GM18505 (cell line): Measurements from ENCODE around the gene HSPB6.

ENCODE experiments used
- ATAC-seq: cut with Tn5 transposase; IDR thresholded peaks from one replicate; pipeline ENCODE4 v1.9.1; 2021; ENCODE audit not compliant: unreplicated experiment
- POLR2A ChIP-seq: IDR thresholded peaks from 4 replicates; pipeline ENCODE4 v1.6.1; 2011; ENCODE audit warnings: borderline replicate concordance; ENCODE audit not compliant: insufficient read depth, insufficient read length; ENCODE audit errors: extremely low read depth

The HSPB6 gene

DNA sequence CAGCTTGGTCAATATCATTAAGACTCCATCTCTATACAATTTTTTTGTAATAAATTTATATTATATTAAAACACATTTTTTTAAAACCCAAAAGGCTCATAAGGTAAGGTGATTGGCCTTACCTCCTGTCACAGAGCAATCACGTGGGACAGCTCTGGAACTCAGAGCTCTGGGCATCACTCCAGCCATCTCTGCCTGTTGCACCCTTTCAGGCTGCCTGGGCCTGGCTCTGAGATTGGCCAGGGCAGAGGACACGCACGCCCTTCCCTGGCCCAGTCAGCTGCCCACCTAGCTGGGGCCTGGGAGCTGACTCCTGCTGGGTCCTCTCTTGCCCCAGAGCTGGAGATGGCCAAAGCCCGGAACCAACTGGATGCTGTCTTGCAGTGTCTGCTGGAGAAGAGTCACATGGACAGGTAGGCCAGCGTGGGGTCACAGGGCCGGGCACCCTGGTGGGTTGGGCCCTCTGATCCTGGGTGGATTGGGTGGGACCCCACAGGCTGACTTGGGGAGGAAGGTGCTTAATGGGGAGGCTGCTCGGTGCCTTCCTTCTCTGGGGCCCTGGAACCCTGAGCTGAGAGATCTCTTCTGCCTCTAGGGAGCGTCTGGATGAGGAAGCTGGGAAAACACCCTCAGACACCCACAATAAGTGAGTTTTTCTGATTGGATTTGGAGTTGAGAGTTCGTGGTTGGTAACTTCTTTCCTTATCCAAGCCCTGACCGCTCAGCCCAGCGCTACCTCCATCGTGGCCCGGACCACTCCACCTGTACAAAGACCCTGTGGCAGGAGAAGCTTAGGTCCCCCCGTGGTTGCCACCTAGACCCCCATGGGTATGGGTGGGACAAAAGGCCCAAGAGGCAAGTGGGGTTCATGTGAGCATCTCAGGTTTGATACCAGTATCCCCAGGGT lies 4.7 kb downstream of the HSPB6 start:
- ATAC-seq = no peak
- TF ChIP-seq POLR2A = no peak

DNA sequence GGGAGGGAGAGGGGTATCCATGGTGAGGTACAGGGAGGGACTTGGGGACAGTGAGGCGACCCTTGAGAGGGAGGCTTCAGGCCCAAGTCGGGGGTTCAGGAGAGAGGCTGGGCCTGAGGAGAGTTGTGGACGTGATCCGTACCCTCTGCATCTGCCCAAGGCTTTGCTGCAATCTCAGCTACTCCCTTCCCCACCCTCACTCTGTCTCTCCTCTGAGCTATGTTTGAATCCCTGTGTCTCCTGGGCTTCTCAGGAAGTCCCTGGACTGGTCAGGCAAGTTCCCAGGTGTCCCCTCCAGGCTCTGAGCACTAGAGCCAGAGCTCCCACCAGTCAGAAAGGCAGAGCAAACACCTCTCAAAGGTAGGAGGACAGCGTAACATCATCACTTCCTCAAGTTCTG lies 6.7 kb downstream of the HSPB6 start:
- ATAC-seq = no peak
- TF ChIP-seq POLR2A = no peak

DNA sequence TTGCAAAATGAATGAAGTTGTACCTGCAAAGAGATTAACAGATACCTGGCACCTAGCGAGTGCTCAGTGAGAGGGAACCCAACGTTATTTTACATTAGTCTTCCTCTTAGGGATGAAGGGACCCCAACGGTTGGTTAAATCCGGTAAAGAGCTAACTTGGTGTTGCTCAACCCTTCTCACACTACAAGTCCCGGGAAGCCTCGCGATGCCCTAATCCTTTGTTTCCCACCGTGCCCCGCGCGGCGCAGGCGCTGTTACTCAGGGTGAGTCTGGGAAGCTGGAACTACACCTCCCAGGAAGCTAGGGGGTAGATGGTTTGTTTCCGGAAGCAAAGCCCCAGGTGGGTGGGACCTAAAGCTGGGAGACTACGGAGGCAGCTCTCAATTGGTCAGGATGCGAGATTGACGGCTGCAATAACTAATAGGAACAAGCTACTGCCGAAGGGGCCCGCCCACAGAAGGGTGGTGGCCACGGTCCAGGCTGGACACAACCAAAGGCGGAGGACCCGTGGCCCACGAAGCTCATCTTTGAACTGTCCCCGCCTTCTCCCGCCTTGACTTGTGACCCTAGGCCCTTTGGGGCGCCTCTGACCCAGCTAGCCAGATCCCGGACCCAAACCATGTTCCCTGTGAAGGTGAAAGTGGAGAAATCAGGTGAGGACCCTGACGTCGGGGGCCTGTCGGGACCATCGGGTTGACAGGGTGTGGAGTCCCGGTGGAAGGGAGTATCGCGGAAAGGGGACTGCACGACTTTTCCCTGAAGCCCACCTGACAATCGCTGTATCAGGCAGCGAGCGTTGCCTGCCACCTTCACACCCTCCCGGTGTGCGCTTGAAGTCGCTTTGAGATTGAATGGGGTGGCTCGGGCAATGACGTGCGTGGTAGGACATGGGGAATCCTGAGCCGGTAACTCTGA lies 8.5 kb downstream of the HSPB6 start, which contains the start of gene LIN37:
Gene LIN37 (plus strand): TSS at position 471 of the 915 bp plus-strand sequence. CDS start 149 bp downstream, at position 620.
- TF ChIP-seq POLR2A = peak; percentile 65

DNA sequence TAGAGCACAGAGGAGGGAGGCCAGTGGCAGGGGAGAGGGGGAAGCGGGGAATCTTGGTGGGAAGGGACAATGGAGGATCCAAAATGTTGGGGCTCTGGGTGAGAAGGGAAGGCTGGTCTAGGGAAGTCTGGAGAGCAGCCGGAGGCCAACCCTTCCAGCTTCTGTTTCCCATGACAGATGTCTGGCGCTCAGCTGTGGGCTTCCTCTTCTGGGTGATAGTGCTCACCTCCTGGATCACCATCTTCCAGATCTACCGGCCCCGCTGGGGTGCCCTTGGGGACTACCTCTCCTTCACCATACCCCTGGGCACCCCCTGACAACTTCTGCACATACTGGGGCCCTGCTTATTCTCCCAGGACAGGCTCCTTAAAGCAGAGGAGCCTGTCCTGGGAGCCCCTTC lies 10.3 kb downstream of the HSPB6 start:
- no peak for ATAC-seq
- TF ChIP-seq POLR2A = no peak

More for the DNA sequence above, 8.5 kb downstream of the HSPB6 start, which contains the start of gene LIN37:
- peak; percentile 52 for ATAC-seq

DNA sequence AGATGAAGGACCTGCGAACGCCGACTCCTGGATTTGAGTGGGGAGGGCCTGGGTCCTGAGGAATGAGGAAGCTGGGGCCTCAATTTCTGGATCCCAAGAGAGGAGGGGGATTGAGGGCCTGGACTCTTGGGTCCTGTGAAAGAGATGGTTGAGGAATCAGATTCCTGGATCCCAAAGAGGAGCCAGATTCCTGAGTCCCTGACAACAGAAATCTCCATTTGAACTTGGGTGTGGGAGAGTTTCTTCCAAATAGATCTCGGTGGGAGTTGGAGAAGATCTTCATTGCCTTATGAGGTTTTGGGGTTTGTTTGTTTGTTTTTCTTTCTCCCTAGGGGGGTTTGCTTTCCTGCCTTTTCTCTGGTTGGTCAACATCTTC lies 10.8 kb downstream of the HSPB6 start:
- no peak for TF ChIP-seq POLR2A
- no peak for ATAC-seq

DNA sequence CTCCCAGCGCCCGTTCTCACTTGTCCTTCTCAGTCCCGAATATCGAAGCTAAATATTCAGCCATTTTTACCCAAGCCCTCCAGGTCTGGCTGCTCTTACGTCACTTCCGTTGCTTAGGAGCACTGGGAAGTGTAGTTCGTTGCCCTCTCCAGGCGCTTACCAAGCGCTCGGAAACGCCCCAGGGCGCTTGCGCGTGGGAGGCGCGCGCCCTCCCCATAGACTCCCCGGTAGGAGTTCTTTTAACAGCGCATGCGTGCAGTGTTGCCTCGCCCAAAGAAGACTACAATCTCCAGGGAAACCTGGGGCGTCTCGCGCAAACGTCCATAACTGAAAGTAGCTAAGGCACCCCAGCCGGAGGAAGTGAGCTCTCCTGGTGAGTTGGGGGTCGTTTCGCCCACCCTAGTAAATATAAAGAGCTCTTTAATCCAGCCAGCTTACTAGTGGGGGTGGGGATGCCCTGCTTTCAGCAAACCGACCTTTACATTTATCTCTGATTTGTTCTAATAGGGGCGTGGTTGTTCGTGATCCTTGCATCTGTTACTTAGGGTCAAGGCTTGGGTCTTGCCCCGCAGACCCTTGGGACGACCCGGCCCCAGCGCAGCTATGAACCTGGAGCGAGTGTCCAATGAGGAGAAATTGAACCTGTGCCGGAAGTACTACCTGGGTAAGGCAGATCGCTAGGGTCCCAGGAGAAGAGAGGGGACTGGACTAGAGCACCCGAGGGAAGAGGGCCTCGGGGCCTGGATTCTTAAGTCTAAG lies 11.3 kb downstream of the HSPB6 start, which contains the start of the genes PSENEN and U2AF1L4:
Gene PSENEN (plus strand): TSS at position 324 of the 759 bp plus-strand sequence. CDS start 280 bp downstream, at position 604.
Gene U2AF1L4 (minus strand): TSS at position 91 of the 759 bp plus-strand sequence. CDS start 27 bp downstream, at position 64.
- peak; percentile 69 for TF ChIP-seq POLR2A
- ATAC-seq = peak; percentile 30

DNA sequence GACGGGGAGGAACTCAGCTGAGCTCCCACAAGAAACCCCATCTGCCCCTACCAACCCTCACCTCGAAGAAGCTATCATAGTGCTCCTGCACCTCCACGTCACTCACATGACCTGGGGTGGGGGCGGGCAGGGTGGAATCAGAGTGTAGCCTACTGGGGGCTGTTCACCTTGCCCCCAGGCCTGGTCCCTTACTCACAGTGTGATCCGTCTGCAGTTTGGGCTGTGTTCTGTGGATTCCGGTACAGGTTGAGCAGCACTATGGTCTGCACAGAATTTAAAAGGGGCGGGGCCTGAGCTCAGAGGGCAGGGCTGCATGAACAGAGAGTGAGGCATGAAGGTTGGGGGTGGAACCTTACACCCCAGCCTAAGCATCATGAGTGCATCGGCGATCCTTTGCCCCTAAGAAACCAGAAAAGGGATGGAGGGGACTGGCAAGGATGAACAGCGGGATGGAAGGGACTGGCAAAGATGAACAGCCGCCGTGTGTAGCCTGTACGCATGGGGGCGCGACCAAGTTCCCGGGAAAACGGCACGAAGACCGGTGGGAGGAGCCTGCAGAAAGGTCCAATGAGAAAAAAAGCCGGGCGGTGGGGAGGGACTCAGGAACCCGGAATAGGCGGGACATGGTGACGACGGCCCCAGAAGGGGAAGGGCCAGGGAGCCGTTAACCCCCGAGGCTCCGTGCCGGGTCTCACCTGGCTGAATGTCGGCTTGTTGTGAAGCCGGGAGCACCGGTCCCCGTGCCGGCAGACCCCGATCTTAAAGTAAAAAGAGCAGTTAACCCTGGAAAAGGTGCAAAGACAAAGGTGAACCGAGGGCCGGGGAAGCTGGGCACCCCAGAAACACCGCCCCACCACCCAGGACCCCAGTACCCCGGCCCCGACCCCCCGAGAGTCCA lies 12.2 kb downstream of the HSPB6 start:
- peak; percentile 37 for ATAC-seq
- peak; percentile 81 for TF ChIP-seq POLR2A

DNA sequence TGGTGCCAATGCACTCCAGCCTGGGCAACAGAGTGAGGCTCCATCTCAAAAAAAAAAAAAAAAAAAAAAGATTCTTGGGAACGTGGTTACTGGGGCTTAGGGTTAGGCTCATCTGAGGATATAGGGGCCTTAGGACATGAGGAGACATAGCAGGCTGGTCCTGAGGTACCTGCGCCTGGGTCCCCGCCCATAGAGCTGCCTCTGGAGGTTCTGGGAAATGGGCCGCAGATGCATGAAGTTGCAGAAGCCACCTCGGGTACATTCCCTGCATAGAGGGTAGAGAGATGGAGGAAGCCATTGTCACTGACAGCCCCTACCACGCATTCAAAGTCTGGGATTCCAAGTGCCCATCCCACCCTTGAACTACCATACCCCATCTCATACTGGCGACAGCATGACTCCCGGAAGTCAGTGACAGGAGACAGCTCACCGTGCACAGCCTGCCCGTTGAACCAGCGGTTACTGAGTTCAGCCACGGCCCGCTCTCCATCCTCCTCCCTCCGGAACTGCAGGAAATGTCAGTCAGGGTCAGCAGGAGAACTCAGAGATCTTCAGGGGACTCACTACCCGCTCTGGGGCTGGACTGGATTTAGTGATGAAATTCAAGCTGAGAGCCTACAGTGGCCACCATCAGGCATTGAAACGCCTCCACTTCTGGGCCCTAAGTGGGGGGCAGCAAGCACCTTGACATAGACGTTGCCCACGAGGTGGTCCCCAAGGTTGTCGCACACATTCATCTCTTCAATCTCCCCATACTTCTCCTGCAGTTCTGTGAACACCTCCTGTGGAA lies 13.0 kb downstream of the HSPB6 start:
- ATAC-seq = no peak
- no peak for TF ChIP-seq POLR2A

DNA sequence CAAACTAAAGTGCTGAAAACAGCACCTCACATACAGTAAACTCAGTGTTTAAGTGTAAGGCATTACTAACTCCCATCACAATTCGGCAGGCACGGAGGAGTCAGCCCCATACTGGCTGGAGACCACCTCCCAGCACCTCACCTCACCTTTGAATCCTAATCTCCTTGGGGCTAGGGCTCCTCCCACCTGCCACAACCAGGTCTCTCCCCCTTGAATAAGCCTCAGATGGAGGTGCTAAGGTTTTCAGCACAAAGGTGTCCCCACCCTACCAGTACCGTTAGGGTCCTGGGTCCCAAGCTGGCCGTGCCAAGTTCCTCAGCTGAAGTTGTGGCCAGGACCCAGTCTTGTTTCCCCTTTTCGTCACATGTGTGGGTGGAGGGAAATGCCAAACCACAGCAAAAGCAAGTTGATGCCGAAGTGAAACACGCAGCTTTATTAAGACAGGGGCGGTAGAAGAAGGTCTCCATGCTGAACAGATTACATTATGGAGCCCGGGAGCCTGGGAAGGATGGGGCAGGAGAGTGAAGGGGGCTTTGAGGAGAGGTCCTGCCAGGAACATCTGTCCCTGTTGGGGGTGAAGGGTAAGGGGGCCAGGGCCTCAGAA lies 14.6 kb downstream of the HSPB6 start, which contains the start of gene IGFLR1:
Gene IGFLR1 (minus strand): TSS at position 332 of the 604 bp plus-strand sequence. CDS start 1,272 bp downstream, outside the sequence.
- TF ChIP-seq POLR2A = peak; percentile 79

DNA sequence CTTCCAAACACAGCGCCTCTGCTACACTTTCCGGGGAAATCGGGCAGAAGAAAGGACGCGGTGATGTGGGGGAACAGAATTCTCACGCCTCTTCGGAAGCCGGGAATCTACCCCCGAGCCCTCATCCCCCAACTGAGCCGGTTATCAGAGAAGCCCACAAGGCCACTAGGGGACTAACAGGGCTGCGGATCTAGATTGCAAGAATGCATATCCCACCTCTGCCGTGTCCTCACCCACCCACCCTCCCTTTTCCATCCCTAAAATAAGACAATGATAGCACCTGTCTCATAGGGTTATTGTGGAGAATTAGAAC lies 15.7 kb downstream of the HSPB6 start:
- TF ChIP-seq POLR2A = no peak
- ATAC-seq = no peak

More for the DNA sequence above, 14.6 kb downstream of the HSPB6 start, which contains the start of gene IGFLR1:
- no peak for ATAC-seq
